Suprapubic skin (tissue), 4 donors: ENCODE results near the gene PDE7B. TPM values are rescaled to one million over a fixed set of nuclear protein-coding genes. Genes with fewer than 3 reads are reported as not detected.

Experiments used
- DNase-seq, 2 donors: peaks; one replicate each; pipeline ENCODE4 v3.0.0-alpha.2; 2019; ENCODE audit warnings: low spot score in 2 of 2
- H3K27ac ChIP-seq: fragments of 200-600 bp; sonication (generic); one replicate; pipeline ENCODE4 v1.5.1; 2019
- H3K27me3 ChIP-seq: fragments of 200-600 bp; sonication (generic); one replicate; pipeline ENCODE4 v1.5.1; 2019
- H3K36me3 ChIP-seq: fragments of 200-600 bp; sonication (generic); one replicate; pipeline ENCODE4 v1.5.1; 2019
- H3K4me1 ChIP-seq: fragments of 200-600 bp; sonication (generic); one replicate; pipeline ENCODE4 v1.5.1; 2019
- H3K4me3 ChIP-seq: fragments of 200-600 bp; sonication (generic); one replicate; pipeline ENCODE4 v1.5.1; 2019; ENCODE audit warnings: mild to moderate bottlenecking
- H3K9me3 ChIP-seq: fragments of 200-600 bp; sonication (generic); one replicate; pipeline ENCODE4 v1.5.1; 2019
- EP300 ChIP-seq: sonication (generic); formaldehyde crosslinking; IDR thresholded peaks from one replicate; pipeline ENCODE4 v1.6.1; 2017; ENCODE audit warnings: antibody characterized with exemption
- POLR2A ChIP-seq, 2 donors: fragments of 450-650 bp; IDR thresholded peaks; one replicate each; pipeline ENCODE4 v1.6.1; 2017; ENCODE audit warnings: antibody characterized with exemption in 2 of 2, mild to moderate bottlenecking in 2 of 2, moderate library complexity in 2 of 2
- POLR2AphosphoS5 ChIP-seq, 3 donors: sonication (generic); formaldehyde crosslinking; IDR thresholded peaks; one replicate each; pipeline ENCODE4 v1.6.1; 2017; ENCODE audit warnings: antibody characterized with exemption in 3 of 3
- WGBS: methylation state at CpG from one replicate; pipeline ENCODE4 v1.1.5; 2018; 5-methylcytosine and 5-hydroxymethylcytosine counted together
- total RNA-seq, 4 donors: library from RNA; depleted of rRNA; stranded (reverse); fragments of >200 nt; gene quantifications; one replicate each; pipeline ENCODE4 v1.1.0, GENCODE V29; 2016
- TF ChIP-seq, protein P1 (sequence below), 2 donors: fragments of 200-600 bp in 1 of 2; fragments of 450-650 bp in 1 of 2; sonication (generic) in 1 of 2; IDR thresholded peaks; one replicate each; pipeline ENCODE4 v1.5.1; 2016 to 2019; ENCODE audit warnings: antibody characterized with exemption in 2 of 2, mild to moderate bottlenecking in 1 of 2, moderate library complexity in 1 of 2

The PDE7B gene
- total RNA-seq, 4 donors from 2014 or later = 0.26 to 1.2 (median 0.62) TPM

DNA sequence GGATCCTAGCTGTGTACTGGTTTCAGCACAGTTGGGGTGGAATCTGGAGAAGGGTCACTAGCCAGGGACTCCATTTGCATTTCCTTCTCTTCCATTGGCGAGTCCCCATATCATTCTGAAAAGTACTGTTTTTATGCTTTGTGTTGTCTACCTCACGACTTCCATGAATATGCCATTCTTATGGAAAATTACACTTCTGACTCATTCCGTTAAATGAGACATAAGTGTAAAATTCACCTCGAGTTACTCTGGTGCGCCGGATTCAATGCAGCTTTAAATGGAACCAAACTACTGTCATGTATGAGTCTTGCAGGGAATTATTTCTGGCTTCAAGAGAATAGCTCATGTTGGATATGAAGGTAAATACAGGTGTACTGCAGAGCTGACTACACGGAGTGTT lies 99.2 kb downstream of the PDE7B start:
- 79% methylated on average over 7 of the region's 7 CpGs for WGBS
- no peaks in the 10 kb centered on the region for H3K27me3 ChIP-seq
- H3K36me3 ChIP-seq = no peaks in the 10 kb centered on the region
- TF ChIP-seq POLR2A (IDR thresholded peaks at IDR 0.05) (no peak), POLR2AphosphoS5 (IDR thresholded peaks at IDR 0.05) (no peak), EP300 (no peak)
- TF ChIP-seq, protein P1, sequence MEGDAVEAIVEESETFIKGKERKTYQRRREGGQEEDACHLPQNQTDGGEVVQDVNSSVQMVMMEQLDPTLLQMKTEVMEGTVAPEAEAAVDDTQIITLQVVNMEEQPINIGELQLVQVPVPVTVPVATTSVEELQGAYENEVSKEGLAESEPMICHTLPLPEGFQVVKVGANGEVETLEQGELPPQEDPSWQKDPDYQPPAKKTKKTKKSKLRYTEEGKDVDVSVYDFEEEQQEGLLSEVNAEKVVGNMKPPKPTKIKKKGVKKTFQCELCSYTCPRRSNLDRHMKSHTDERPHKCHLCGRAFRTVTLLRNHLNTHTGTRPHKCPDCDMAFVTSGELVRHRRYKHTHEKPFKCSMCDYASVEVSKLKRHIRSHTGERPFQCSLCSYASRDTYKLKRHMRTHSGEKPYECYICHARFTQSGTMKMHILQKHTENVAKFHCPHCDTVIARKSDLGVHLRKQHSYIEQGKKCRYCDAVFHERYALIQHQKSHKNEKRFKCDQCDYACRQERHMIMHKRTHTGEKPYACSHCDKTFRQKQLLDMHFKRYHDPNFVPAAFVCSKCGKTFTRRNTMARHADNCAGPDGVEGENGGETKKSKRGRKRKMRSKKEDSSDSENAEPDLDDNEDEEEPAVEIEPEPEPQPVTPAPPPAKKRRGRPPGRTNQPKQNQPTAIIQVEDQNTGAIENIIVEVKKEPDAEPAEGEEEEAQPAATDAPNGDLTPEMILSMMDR (IDR thresholded peaks at IDR 0.05) = no peak
- H3K27ac ChIP-seq = no peak overlapping the region
- no peak overlapping the region for H3K4me3 ChIP-seq
- no peak for DNase-seq
- H3K4me1 ChIP-seq = no peaks in the 10 kb centered on the region
- no peaks in the 10 kb centered on the region for H3K9me3 ChIP-seq

DNA sequence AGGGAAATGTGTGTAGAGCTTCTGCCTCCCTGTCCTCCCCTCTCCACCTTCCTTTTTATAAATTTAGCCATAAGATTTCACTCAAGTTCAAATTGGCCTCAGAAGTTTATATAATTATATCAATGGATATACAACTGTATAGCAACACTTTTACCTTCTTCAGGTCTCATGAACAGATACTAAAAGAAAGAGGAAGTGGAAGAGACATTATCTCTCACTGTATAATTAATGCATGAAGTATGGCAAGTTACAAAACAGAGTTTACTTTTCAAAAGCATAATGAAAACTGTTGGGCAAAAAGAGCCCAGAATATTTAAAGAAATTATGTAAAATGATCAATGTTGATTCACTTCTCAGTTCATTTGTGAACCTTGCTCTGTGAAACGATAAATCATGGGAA lies 99.7 kb downstream of the PDE7B start:
- WGBS = 95% methylated on average over 1 of the region's 1 CpG
- Histone ChIP-seq H3K4me1 (no peaks in the 10 kb centered on the region), H3K4me3 (no peak overlapping the region), H3K27me3 (no peaks in the 10 kb centered on the region), H3K27ac (no peak overlapping the region), H3K9me3 (no peaks in the 10 kb centered on the region), H3K36me3 (no peaks in the 10 kb centered on the region)
- TF ChIP-seq EP300 = no peak
- no peak for TF ChIP-seq POLR2A (IDR thresholded peaks at IDR 0.05)
- no peak for TF ChIP-seq POLR2AphosphoS5 (IDR thresholded peaks at IDR 0.05)
- TF ChIP-seq, protein P1 (IDR thresholded peaks at IDR 0.05) = no peak
- DNase-seq = no peak

DNA sequence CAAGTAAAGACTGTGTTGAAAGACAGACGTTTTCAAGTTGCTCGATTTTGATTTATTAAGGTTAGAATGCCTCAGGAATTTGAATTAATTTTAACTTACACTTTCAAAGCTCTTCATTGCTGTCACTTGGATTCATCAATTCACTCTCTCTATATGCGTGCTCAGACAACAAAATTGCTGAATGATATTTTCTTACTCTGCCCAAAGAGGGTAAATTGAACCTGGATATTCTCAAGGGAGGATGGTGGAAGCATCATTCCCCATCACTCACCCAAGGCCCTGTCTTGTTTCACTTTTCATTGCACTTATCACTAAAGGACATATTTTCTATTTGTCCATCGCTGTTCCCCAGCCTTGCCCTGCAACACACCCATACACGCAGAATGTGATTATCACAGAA lies 102.3 kb downstream of the PDE7B start:
- no peak overlapping the region for H3K27ac ChIP-seq
- H3K36me3 ChIP-seq = no peaks in the 10 kb centered on the region
- H3K4me1 ChIP-seq = no peaks in the 10 kb centered on the region
- TF ChIP-seq POLR2A (IDR thresholded peaks at IDR 0.05) = no peak
- TF ChIP-seq, protein P1 (IDR thresholded peaks at IDR 0.05) = no peak
- no peak for TF ChIP-seq EP300
- TF ChIP-seq POLR2AphosphoS5 (IDR thresholded peaks at IDR 0.05) = no peak
- WGBS = 71% methylated on average over 5 of the region's 5 CpGs
- no peak overlapping the region for H3K4me3 ChIP-seq
- H3K9me3 ChIP-seq = no peaks in the 10 kb centered on the region
- no peaks in the 10 kb centered on the region for H3K27me3 ChIP-seq
- DNase-seq = no peak

DNA sequence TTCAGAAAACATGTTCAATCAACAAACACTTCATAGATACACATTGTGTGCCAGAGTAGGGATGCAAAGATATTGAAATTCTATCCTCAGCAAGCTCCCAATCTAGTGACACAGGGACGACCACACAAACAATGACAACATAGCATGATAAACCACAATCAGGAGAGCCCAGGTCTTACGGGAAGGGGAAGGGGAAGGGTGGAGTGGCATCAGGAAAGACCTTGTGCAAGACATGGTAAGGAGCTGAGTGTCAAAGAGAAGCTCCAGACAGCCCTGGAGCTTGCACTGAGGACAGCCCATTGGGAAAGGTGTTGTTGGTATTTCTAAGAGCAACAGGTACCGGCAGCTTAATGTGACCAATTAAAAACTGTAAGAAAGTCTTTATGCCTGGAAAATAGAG lies 103.6 kb downstream of the PDE7B start:
- WGBS = 85% methylated on average over 3 of the region's 3 CpGs

DNA sequence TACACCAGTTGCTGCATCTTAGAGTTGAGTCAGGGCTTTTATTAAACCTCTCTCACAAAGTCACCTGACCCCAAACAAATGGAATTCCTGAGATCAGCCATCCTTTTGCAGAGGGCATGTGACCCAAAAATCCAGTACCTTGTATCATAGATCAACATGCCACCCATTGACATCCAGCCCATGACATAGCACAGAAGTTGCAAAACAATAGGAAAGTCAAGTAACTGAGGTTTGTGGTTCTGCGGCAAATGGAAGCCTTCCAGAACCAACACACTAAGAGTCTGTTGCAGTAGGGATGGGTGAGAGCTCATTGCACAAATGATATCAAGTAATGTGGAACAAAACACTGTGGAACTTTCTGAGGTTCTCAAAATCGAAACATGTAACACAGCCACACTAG lies 111.2 kb downstream of the PDE7B start:
- Histone ChIP-seq H3K36me3 (no peaks in the 10 kb centered on the region), H3K9me3 (no peaks in the 10 kb centered on the region), H3K4me1 (no peaks in the 10 kb centered on the region), H3K27ac (no peak overlapping the region), H3K4me3 (no peak overlapping the region), H3K27me3 (no peaks in the 10 kb centered on the region)
- WGBS = 78% methylated on average over 2 of the region's 2 CpGs
- no peak for DNase-seq
- no peak for TF ChIP-seq EP300
- no peak for TF ChIP-seq POLR2A (IDR thresholded peaks at IDR 0.05)
- no peak for TF ChIP-seq POLR2AphosphoS5 (IDR thresholded peaks at IDR 0.05)
- TF ChIP-seq, protein P1 (IDR thresholded peaks at IDR 0.05) = no peak

More for the DNA sequence above, 103.6 kb downstream of the PDE7B start:
- H3K27me3 ChIP-seq = no peaks in the 10 kb centered on the region
- H3K27ac ChIP-seq = no peak overlapping the region
- DNase-seq = no peak
- H3K36me3 ChIP-seq = no peaks in the 10 kb centered on the region
- no peaks in the 10 kb centered on the region for H3K4me1 ChIP-seq
- H3K9me3 ChIP-seq = no peaks in the 10 kb centered on the region
- H3K4me3 ChIP-seq = no peak overlapping the region
- TF ChIP-seq POLR2A (IDR thresholded peaks at IDR 0.05) = no peak
- TF ChIP-seq EP300 = no peak
- no peak for TF ChIP-seq POLR2AphosphoS5 (IDR thresholded peaks at IDR 0.05)
- TF ChIP-seq, protein P1 (IDR thresholded peaks at IDR 0.05) = no peak
